NK-92 (cell line): ENCODE measurements around the gene LRRC1.
"Not testable (repeated sequence)": the region's sequence is repeated elsewhere in the genome, so short reads cannot be mapped to it uniquely, and the experiment has no call there.

ENCODE experiments used
- DNase-seq: peaks from one replicate; lab custom pipeline; 2025; ENCODE audit not compliant: unreplicated experiment; lab: John Stamatoyannopoulos, UW

LRRC1 gene

GRCh38 chr6:53792016-53792415 is 2.8 kb upstream of the LRRC1 start:
- no peak for DNase-seq

DNA sequence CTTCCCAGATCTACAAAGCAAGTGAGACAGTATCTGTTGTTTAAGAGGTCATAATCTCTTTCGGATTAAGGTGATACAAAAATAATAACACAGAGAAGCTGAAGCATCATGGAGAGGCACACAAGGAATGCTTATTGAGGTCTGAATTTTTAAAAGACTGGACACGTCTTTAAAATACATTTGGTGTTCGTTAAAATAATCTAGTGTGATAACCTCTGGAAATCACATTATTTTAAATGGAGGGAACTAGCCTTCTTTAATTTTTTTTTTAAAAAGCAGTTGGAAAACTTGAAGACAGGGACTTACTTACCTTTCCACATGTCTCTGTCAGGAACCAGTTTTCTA is 1.9 kb upstream of the LRRC1 start:
- no peak for DNase-seq

DNA sequence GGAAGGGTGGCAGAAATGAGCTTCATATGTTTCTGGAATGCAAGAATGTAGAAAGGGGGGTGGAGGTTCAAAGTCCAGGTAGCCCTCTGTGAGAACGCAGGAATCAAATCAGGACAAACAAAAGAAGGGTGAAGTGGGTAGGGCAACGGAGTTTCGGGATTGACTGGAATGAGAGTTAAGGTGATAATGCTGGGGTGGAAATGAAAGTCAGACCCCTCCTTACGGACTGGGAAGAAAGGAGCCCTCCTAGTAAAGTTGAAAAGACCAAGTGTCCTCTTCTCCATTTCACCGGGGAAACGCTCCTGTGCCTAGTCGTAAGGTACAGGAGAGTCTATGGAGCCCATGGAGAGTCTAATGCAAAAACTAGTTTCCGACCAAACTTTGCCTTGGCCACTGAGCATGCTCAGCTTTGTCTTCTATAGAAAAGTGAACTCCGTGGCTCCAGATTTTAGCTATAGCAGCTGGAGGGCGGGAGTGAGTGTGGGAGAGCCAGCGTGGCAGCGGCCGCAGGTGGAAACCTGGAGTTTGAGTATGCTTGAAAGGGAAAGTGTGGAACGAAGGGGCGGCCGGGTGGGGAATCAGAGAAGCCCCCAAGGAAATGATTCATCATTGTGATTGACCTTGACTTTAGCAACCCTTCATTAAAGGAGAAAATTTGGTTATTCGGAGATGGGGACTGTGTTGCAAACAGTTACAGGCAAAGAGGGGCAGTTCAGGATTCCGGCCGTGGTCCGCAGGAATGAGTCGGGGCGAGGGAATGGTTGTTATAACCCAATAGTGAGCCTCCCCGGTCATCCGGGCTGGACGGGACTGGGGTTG is 1.3 kb upstream of the LRRC1 start:
- DNase-seq: no peak

DNA sequence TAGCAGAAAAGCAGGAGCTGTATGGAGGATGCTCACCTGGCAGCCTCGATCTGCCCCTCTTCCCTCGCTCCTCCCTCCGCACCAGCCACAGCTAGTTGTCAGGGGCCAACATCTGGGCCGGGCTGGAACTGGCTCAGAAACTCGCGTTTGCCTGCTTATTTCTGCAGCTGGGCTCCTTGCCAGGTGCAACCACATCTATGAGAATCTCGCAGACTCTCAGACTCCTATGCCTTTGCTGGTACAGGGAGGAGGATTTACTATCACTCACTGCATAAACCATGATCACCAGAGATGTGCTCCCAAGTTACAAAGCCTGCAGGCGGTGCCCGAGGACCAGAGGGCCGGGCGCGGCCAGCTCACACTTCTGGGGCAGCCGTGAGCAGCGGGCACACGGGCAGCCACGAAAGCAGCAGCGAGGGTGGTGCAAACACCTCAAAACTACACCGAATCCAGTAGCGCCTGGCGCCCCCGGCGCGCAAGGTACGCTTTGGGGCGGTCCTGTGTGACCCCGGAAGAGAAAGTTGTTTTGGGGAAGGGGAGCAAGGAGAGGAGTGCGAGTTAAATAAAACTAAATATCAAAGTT is 577 bp upstream of the LRRC1 start:
- DNase-seq: no peak

GRCh38 chr6:53795340-53795701 is 516 bp downstream of the LRRC1 start:
- no peak for DNase-seq

- no peak for DNase-seq
These were observed 1.1 kb downstream of the LRRC1 start for GRCh38 chr6:53795702-53796450.

DNA sequence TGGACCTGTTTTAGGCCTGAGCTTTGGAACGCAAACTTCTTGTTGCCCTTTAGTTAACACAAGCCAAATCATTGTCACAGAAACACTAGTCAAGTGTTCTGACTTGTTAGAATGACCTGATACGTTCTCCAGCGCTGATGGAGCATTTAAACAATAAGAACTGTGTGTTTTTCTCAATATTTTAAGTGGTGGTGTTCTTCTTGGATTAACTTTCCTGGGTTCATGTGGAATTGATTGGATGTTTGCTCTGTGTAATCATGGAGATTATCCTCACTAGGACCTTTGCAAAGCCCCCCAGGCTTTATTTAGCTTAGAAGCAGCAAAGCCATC is 1.6 kb downstream of the LRRC1 start:
- no peak for DNase-seq

DNA sequence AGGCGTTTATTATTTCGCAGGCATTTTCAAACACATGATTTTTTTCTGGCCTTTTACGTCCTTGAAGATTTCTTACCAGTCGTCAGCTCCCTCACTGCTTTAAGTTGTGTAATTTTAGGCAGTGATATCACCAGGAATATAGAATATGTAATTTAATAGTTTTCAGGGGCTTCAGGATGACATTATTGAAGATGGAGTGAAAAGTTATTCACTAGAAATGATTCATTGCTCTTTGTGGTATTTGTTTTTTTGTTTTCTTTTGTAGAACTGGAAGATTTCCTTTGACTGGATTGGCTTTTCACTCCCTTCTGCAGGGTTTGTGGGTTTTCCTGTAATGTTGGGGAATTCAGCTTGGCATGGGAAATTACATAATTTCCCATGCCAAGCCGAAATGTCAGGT is 2.0 kb downstream of the LRRC1 start:
- DNase-seq: no peak

DNA sequence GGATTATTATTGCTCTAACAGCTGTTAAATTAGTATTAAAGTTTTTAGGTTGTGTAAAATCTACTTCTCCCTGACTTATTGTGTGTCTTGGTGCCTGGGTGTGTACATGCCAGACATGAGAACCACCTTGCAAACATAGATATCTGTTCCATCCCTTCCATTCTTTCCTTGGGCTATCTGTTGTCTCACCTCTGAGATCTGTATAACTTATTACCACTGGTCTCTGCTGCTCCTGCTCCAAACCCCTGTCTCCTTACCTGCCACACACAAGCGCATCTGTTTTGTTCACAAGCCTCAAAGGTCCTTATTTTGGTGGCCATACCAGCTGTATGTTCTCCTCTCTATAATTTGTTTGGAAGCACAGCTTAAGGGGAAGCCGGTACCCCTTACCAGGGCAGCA is 2.5 kb downstream of the LRRC1 start:
- DNase-seq: no peak

- no peak for DNase-seq
These were observed 4.5 kb downstream of the LRRC1 start for GRCh38 chr6:53799340-53799739.

- no peak for DNase-seq
These were observed 6.2 kb downstream of the LRRC1 start for GRCh38 chr6:53801022-53801421.

- DNase-seq: no peak
These were observed 7.8 kb downstream of the LRRC1 start for GRCh38 chr6:53802582-53802981.

DNA sequence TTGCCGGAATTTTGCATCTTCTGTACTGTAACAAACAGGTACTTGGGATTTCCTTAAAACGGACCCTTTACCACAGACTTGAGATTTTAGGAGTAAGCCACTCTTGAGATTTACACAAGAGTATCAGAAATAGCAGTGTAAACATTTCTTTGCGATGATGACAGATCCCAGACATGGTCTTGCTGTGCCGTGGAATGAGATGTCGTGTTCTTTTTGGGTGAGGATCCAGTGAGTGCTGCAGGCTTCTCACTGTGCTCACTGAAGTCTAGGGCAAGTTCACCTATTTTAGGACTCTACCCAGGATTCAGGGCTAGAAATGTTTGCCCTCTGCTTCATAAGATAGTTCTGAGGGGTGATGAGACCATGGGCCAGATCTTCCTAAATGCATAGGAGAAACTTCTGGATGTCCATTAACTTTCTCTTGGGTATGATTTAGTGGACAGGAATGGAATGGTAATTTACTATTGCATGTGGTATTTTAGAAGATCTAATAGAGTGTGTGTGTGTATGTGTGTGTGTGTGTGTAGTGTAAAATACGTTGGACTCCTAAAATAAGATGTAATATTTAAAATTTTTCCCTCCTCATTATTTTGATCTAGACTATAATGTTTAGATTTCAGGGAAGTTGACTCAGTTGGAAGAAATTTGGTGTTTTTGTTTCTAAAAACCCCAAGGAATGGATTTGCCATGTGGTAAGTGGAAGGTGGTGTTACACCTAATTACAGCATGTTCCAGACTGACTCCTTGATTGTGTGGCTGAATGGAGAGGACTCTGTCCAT is 8.5 kb downstream of the LRRC1 start:
- no peak for DNase-seq

- DNase-seq: no peak
These were observed 10.2 kb downstream of the LRRC1 start for GRCh38 chr6:53805016-53805415.

DNA sequence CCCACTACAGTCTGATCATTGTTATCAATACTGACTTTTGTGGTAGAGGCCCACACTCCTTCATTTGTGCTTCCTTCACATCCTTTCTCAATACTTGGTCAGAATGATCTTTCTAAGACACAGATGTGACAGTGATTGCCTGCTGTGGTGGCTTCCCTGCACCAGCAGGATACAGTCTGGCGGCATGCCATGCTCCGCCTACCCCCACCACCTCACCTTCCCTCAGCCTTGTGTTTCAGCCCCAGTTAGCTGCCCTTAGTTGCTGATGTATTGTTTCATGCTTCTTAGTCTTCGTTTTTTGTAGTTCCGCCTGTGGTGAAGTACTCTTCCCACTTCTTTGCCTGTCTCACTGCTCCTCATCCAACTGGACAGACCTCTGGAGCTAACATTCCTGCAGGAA is 10.9 kb downstream of the LRRC1 start:
- no peak for DNase-seq

- not testable (repeated sequence) for DNase-seq
These were observed 12.8 kb downstream of the LRRC1 start for GRCh38 chr6:53807606-53808005.

GRCh38 chr6:53808302-53808881 is 13.6 kb downstream of the LRRC1 start:
- no peak for DNase-seq

DNA sequence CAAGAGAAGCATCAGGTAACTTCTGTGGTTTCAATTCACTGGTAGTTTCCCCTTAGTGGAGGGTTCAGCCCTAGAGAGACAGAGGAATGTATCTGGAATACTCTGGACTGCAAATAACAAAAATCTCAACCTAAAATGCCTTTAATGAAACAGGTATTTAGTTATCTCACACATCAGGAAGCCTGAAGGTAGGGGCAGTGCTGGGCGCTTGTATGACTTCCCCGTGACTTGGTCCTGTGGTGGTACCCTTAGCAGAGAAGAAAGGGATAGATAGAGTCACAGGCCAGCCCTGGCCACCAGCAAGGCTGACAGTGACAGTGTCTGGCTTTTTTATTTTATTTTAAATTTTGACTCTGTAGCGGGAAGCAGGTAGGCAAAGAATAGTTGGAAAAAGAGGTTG is 14.9 kb downstream of the LRRC1 start:
- DNase-seq: no peak

- no peak for DNase-seq
These were observed 16.3 kb downstream of the LRRC1 start for GRCh38 chr6:53811082-53811481.

DNA sequence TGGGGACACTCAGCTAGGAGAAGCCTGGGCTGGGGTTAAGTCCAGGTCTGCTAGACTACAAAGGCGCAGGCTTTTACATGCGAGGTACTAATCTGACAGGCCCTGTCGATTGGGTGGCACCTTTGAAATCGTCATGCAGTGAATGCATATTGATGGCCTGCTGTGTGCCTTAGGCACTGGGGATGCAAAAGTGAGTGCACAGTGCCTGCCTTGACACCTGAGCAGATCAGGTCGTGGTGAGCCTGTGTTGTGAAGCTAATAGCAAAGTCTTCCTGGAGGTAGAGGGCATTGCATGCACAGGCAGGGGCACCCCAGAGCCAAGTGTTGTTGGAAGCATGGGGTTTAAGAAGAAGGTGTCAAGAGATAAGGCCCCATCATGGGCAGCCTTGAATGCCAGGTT is 16.9 kb downstream of the LRRC1 start:
- no peak for DNase-seq

DNA sequence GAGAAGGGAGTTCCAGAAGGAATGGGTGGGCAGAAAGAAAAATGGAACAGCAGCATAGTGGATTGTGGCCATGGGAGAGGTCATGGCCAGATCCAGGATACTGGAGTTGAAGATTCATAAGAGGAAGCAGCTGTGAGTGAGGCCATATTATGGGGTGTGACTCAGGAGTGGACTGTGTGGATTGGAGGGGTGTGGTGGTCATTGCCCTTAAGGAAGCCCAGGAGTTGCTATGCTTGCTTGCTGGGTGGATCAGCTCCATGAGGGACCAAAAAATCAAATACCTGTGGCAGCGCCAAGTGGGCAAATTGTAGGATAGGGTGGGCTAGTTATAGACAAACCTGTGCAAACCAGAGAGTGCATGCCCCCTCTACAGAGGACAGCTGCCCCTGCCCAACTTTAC is 18.3 kb downstream of the LRRC1 start:
- no peak for DNase-seq
